Spinal cord (tissue), 10 donors: ENCODE data around the gene FBXO8. TPM values are rescaled to one million over a fixed set of nuclear protein-coding genes. Genes with fewer than 3 reads are reported as not detected.
A peak's percentile ranks its signal among the peaks of the same experiment; 100 is the strongest.

ENCODE experiments used
- DNase-seq, 6 donors: peaks; one replicate each; pipeline versions ENCODE4 v3.0.0 to v3.0.0-alpha.2; 2013 to 2015; ENCODE audit warnings: low spot score in 6 of 6, low read depth in 4 of 6
- H3K27ac ChIP-seq: one replicate; pipeline ENCODE4 v1.5.1; 2013; ENCODE audit warnings: low read depth, low read length, control low read depth
- H3K27me3 ChIP-seq: one replicate; pipeline ENCODE4 v1.6.1; 2013; ENCODE audit warnings: low read length; ENCODE audit not compliant: control insufficient read depth, insufficient read depth
- H3K36me3 ChIP-seq: one replicate; pipeline ENCODE4 v1.6.1; 2013; ENCODE audit warnings: low read length; ENCODE audit not compliant: control insufficient read depth, insufficient read depth
- H3K4me1 ChIP-seq: one replicate; pipeline ENCODE4 v1.6.1; 2013; ENCODE audit warnings: low read length; ENCODE audit not compliant: control insufficient read depth, insufficient read depth
- H3K4me3 ChIP-seq: one replicate; pipeline ENCODE4 v1.5.1; 2013; ENCODE audit warnings: low read depth, low read length, control low read depth
- H3K9me3 ChIP-seq: one replicate; pipeline ENCODE4 v1.6.1; 2013; ENCODE audit warnings: low read length; ENCODE audit not compliant: control insufficient read depth, insufficient read depth
- WGBS: methylation state at CpG from one replicate; pipeline ENCODE4 v1.1.5; 2013; ENCODE audit warnings: missing lambda C conversion rate; ENCODE audit not compliant: insufficient coverage; 5-methylcytosine and 5-hydroxymethylcytosine counted together
- polyA plus RNA-seq, 2 donors: library from polyadenylated mRNA; unstranded; fragments of 120-200 nt; gene quantifications; one replicate each; pipeline ENCODE4 v1.2.1, GENCODE V29; 2013; ENCODE audit not compliant: insufficient read length in 2 of 2
- total RNA-seq, 2 donors: library from RNA; depleted of rRNA in 1 of 2; stranded (reverse); fragments of 120-200 nt in 1 of 2; fragments of >200 nt in 1 of 2; gene quantifications; one replicate each; pipeline versions ENCODE4 v1.2.3 to v1.2.4, GENCODE V29; 2013 to 2014
- donor health status: healthy.

Gene FBXO8
- total and polyA plus RNA-seq, 4 donors, result 21.9 to 51.0 (median 34.1) TPM

DNA sequence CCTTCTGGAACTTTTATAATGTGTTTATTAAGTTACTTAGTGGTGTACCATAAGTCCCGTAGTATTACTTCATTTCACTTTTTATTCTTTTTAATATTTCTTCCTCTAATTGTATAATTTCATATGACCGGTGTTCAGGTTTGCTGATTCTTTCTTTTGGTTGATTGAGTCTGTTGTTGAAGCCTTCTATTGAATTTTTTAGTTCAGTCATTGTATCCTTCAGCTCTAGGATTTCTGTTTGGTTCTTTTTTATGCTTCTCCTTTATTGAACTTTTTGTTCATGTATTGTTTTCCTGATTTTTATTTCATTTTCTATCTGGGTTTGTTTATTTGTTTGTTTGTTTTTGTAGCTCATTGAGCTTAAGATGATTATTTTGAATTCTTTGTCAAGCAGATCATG, 9.0 kb upstream of the FBXO8 start:
- Histone ChIP-seq H3K4me3 (no peak overlapping the region), H3K4me1 (no peaks in the 10 kb centered on the region), H3K27me3 (no peaks in the 10 kb centered on the region), H3K27ac (no peak overlapping the region), H3K36me3 (no peaks in the 10 kb centered on the region), H3K9me3 (peaks cover 15% of the 10 kb centered on the region)
- DNase-seq, result no peak
- no CpG with 5 or more reads among the region's 2 CpGs for WGBS

DNA sequence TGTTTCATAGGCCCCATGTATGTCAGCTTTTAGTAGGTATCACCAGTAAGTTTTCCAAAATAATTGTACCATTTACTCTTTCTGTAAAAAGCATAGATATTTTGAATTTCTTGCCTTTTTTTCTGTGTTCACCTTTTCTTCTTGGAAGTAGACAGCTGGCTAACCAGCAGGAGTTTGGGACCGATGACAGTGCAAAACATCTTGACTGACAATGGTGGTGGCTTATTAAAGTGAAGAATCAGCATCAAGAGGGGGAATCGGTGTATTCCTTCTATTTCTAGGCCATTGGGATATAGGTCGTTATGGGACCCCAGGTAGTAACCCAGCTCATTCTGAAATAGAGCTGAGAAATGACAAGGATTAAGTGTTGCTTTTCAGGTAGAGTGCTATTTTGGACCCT, 3.4 kb upstream of the FBXO8 start:
- no peak for DNase-seq
- Histone ChIP-seq H3K27ac (no peak overlapping the region), H3K36me3 (no peaks in the 10 kb centered on the region), H3K4me1 (no peaks in the 10 kb centered on the region), H3K4me3 (no peak overlapping the region), H3K9me3 (peaks cover under 1% of the 10 kb centered on the region), H3K27me3 (no peaks in the 10 kb centered on the region)
- 100% methylated on average over 3 of the region's 3 CpGs for WGBS

DNA sequence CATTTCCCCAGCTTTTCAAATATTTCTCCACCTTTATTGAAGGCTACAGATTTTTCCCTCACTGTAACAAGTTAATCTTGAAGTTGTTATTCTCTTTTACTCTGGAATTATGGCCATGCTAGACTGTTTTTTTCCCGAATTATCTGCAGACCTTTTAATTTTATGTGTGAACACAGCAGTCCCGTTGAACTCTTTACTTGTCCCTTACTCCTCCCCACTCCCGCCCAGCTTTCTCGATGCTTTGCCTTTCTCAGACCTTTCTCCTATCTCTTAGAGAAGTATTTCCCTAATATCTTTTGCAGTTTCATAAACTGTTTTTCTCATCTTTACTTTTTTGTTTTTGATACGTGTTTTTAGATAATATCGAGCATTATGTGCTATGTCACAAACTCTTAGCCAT, 1.0 kb upstream of the FBXO8 start:
- H3K27ac ChIP-seq, result peak overlapping the region; percentile 100
- DNase-seq, result no peak
- H3K4me1 ChIP-seq, result no peaks in the 10 kb centered on the region
- peak overlapping the region; percentile 96 for H3K4me3 ChIP-seq
- peaks cover 2% of the 10 kb centered on the region for H3K9me3 ChIP-seq
- H3K36me3 ChIP-seq, result no peaks in the 10 kb centered on the region
- H3K27me3 ChIP-seq, result no peaks in the 10 kb centered on the region
- WGBS, result no CpG with 5 or more reads among the region's 6 CpGs

DNA sequence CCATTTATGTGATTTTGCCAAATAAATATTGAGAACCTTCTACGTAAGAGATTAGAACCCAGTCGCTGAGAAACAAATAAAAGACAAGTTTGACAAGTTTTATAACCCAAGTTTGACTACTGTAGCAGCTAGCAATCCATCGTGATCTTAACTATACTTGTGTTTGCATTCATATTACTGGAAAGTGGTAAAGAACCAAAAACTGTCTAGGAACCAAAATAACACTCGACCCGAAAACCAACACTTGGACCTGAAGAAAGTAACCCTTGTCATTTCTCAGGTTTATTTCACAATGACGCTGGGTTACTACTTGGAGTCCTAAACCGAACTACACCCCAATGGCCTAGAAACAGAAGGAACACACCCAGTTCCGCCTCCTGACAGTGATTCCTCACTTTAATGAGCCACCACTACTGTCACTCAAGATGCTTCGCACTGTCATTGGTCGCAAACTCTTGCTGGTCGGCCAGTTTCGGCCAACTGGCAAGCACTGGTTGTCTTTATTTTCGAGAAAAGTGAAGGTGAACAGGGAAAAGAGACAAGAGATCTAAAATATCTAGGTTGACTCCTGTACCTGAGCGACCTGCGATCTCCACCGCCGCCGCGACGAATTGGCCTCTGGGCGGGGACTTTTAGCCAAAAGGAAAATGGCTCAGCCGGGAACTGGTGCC, 496 bp downstream of the FBXO8 start:
- H3K9me3 ChIP-seq, result peaks cover 2% of the 10 kb centered on the region
- DNase-seq, result peak; percentile 66 to 96 (median 84)
- peak overlapping the region; percentile 100 for H3K27ac ChIP-seq
- peak overlapping the region; percentile 96 for H3K4me3 ChIP-seq
- H3K27me3 ChIP-seq, result no peaks in the 10 kb centered on the region
- WGBS, result under 1% methylated on average over 16 of the region's 22 CpGs
- H3K4me1 ChIP-seq, result no peaks in the 10 kb centered on the region
- no peaks in the 10 kb centered on the region for H3K36me3 ChIP-seq

DNA sequence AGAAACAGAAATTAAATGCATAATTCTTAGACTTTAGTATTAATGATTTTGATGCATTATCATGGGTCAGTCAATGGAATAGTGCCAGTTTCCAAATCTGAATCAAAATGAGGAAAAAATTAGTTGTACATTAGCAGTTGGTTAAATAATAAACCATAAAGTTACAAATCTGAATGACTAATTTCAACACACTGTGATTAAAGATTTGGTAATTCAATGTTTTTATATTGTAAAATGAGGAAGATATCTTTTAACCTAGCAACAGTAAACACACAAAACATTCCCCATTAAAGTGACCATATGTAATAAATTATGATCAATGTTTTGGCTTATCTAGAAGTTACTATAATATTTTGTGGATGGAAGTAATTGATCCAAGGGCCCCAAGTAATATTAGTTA, 1.6 kb downstream of the FBXO8 start:
- H3K36me3 ChIP-seq, result no peaks in the 10 kb centered on the region
- no peak overlapping the region for H3K4me3 ChIP-seq
- H3K4me1 ChIP-seq, result no peaks in the 10 kb centered on the region
- H3K9me3 ChIP-seq, result peaks cover 2% of the 10 kb centered on the region
- no peak overlapping the region for H3K27ac ChIP-seq
- DNase-seq, result no peak
- H3K27me3 ChIP-seq, result no peaks in the 10 kb centered on the region

DNA sequence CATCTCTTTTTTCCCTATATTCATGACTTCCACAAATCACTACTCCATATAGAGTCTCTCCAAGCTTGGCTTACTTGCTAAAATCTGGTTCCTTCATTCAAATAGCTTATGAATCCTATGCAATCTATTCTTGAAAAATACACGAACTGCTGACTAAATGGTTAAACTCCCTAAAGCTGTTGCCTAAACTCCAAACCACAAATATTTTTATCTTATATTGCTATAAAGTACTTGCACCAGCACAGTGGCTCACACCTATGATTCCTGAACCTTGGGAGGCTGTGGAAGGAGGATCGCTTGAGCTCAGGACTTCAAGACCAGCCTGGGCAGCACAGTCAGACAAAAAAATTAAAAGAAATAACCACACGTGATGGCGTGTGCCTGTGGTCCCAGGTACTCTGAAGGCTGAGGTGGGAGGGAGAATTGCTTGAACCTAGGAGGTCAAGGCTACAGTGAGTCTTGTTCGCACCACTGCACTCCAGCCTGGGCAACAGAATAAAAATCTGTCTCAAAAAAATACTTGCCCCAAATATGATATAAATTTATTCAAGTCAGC, 2.2 kb downstream of the FBXO8 start:
- H3K9me3 ChIP-seq, result peaks cover 2% of the 10 kb centered on the region
- DNase-seq, result no peak
- no peak overlapping the region for H3K27ac ChIP-seq
- H3K36me3 ChIP-seq, result no peaks in the 10 kb centered on the region
- no peaks in the 10 kb centered on the region for H3K27me3 ChIP-seq
- WGBS, result 90% methylated on average over 2 of the region's 5 CpGs
- no peak overlapping the region for H3K4me3 ChIP-seq
- no peaks in the 10 kb centered on the region for H3K4me1 ChIP-seq

DNA sequence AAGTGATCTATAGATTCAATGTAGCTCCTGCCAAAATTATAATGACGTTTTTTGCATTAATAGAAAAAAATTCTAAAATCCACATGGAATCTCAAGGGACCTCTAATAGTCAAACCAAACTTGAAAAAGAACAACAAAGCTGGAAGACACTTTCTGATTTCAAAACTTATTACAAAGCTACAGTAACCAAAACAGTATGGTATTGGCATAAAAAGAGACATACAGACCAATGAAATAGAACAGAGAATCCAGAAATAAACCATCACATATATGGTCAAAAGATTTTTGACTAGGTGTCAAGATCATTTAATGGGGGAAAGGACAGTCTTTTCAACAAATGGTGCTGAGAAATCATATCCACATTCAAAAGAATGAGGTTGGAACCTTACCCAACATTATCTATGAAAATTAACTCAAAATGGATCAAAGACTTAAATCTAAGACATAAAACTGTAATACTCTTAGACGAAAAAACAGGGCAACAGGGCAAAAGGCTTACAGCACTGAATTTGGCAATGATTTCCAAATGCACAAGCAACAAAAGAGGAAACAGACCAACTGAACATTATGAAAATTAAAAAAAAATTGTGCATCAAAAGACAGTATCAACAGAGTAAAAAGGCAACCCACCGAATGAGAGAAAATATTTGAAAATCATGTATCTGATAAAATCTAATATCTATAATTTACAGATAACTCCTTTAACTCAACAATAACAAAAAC, 3.9 kb downstream of the FBXO8 start:
- no peaks in the 10 kb centered on the region for H3K4me1 ChIP-seq
- no peaks in the 10 kb centered on the region for H3K36me3 ChIP-seq
- no CpG with 5 or more reads among the region's 3 CpGs for WGBS
- H3K4me3 ChIP-seq, result no peak overlapping the region
- DNase-seq, result no peak
- H3K9me3 ChIP-seq, result peaks cover 2% of the 10 kb centered on the region
- H3K27me3 ChIP-seq, result no peaks in the 10 kb centered on the region
- no peak overlapping the region for H3K27ac ChIP-seq

DNA sequence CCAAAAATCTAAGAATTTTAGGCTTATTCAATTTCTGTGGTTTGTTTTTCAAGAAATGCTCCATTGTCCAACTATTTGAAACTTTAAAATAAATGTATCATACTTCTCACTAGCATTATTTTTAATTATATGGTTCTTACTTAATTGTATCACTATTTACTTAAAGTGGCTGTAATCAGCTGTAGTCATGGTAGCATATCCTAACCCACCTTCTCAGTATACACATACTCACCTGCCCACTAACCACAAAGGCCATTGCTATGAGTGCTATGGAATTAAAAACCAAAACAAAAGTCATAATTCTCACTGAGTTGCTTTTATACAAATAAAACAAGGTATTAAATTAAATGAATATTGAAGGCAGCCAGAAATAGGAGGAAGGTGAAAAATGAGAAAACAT, 5.0 kb downstream of the FBXO8 start:
- Histone ChIP-seq H3K4me3 (no peak overlapping the region), H3K9me3 (peaks cover 2% of the 10 kb centered on the region), H3K36me3 (no peaks in the 10 kb centered on the region), H3K4me1 (no peaks in the 10 kb centered on the region), H3K27ac (no peak overlapping the region), H3K27me3 (no peaks in the 10 kb centered on the region)
- DNase-seq, result no peak

DNA sequence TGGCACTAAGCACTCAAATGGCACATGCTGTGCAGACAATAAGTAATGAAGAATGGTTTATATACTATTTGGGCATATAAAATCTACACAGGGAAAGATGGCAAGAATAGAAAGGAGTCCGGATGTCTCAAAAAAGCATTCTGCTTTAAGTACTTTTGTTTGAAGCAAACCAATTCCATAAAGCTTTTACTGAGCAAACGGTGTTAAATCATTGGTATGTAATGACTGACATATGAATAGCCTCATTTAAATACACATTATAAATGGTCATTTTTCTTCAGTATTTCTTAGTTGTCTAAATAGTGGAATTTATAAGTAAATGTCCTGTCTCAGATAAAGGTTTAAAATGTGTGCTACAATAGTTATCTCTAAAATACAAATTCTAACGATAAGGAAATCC, 6.0 kb downstream of the FBXO8 start:
- Histone ChIP-seq H3K4me3 (no peak overlapping the region), H3K9me3 (peaks cover 2% of the 10 kb centered on the region)

DNA sequence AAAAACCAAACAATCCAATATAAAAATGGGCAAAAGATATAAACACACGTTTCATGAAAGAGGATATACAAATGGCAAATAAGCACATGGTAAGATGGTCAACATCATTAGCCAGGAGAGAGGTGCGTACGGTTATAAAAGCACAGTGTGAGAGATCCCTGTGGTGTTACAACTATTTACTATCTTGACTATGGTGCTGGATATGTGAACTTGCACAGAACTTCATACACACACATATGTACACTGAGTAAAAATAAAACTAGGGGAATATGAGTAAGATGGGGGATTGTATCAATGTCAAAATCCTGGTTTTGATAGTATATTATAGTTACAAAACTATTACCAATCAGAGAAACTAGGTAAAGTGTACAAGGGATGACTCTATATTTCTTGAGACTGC, 8.4 kb downstream of the FBXO8 start:
- no peak for DNase-seq
- WGBS, result no CpG with 5 or more reads among the region's 3 CpGs
- H3K4me3 ChIP-seq, result no peak overlapping the region

More for the DNA sequence above, 6.0 kb downstream of the FBXO8 start:
- no CpG with 5 or more reads among the region's 3 CpGs for WGBS
- H3K27ac ChIP-seq, result no peak overlapping the region
- no peaks in the 10 kb centered on the region for H3K4me1 ChIP-seq
- no peaks in the 10 kb centered on the region for H3K36me3 ChIP-seq
- no peaks in the 10 kb centered on the region for H3K27me3 ChIP-seq
- no peak for DNase-seq

More for the DNA sequence above, 8.4 kb downstream of the FBXO8 start:
- no peaks in the 10 kb centered on the region for H3K27me3 ChIP-seq
- H3K36me3 ChIP-seq, result no peaks in the 10 kb centered on the region
- peaks cover 2% of the 10 kb centered on the region for H3K9me3 ChIP-seq
- H3K4me1 ChIP-seq, result no peaks in the 10 kb centered on the region
- H3K27ac ChIP-seq, result no peak overlapping the region
